Astrocyte (in vitro differentiated cells and primary cell): Measurements from ENCODE around the gene EHD4. TPM values are rescaled to one million over a fixed set of nuclear protein-coding genes. Genes with fewer than 3 reads are reported as not detected.

Experiments
- DNase-seq: peaks from one replicate; pipeline ENCODE4 v3.0.0-alpha.2; 2010; ENCODE audit warnings: low read depth
- FAIRE-seq: peaks from 2 replicates; lab custom pipeline; 2011; peaks lifted over from hg19 to GRCh38; lab: Jason Lieb, UNC
- H2AFZ ChIP-seq: 2 replicates; pipeline ENCODE4 v1.6.0; 2012; ENCODE audit warnings: low read depth, low read length, inconsistent platforms
- H3K27ac ChIP-seq: 2 replicates; pipeline ENCODE4 v1.5.1; 2011; ENCODE audit warnings: low read depth, low read length, inconsistent platforms
- H3K27me3 ChIP-seq: 2 replicates; pipeline ENCODE4 v1.6.0; 2011; ENCODE audit warnings: low read length, inconsistent platforms; ENCODE audit not compliant: insufficient read depth
- H3K36me3 ChIP-seq: 2 replicates; pipeline ENCODE4 v1.5.1; 2011; ENCODE audit warnings: low read length, inconsistent platforms; ENCODE audit not compliant: insufficient read depth
- H3K4me1 ChIP-seq: 2 replicates; pipeline ENCODE4 v1.5.1; 2011; ENCODE audit warnings: low read length, inconsistent platforms; ENCODE audit not compliant: insufficient read depth
- H3K4me2 ChIP-seq: 2 replicates; pipeline ENCODE4 v1.6.0; 2012; ENCODE audit warnings: low read length, inconsistent platforms
- H3K4me3 ChIP-seq: 2 replicates; pipeline ENCODE4 v1.5.1; 2011; ENCODE audit warnings: low read depth, mild to moderate bottlenecking, low read length, inconsistent platforms; ENCODE audit not compliant: insufficient read depth
- H3K79me2 ChIP-seq: 2 replicates; pipeline ENCODE4 v1.6.0; 2012; ENCODE audit warnings: mild to moderate bottlenecking, low read length, inconsistent platforms; ENCODE audit not compliant: insufficient read depth
- H3K9ac ChIP-seq: 2 replicates; pipeline ENCODE4 v1.6.0; 2012; ENCODE audit warnings: mild to moderate bottlenecking, low read length, inconsistent platforms
- H3K9me3 ChIP-seq: 2 replicates; pipeline ENCODE4 v1.5.1; 2012; ENCODE audit warnings: low read depth, mild to moderate bottlenecking, low read length, inconsistent platforms; ENCODE audit not compliant: insufficient read depth
- H4K20me1 ChIP-seq: 2 replicates; pipeline ENCODE4 v1.6.0; 2012; ENCODE audit warnings: low read length, inconsistent platforms; ENCODE audit not compliant: insufficient read depth
- H3K27ac Mint-ChIP-seq: one replicate; pipeline ENCODE4 v1.8.0; 2021; ENCODE audit warnings: mild to moderate bottlenecking, mixed read lengths; ENCODE audit not compliant: unreplicated experiment
- H3K27me3 Mint-ChIP-seq: one replicate; pipeline ENCODE4 v1.8.0; 2021; ENCODE audit warnings: low read depth, mixed read lengths; ENCODE audit not compliant: unreplicated experiment
- H3K36me3 Mint-ChIP-seq: one replicate; pipeline ENCODE4 v1.8.0; 2021; ENCODE audit warnings: low read depth, mixed read lengths; ENCODE audit not compliant: unreplicated experiment
- H3K4me1 Mint-ChIP-seq: one replicate; pipeline ENCODE4 v1.8.0; 2021; ENCODE audit warnings: low read depth, mixed read lengths; ENCODE audit not compliant: unreplicated experiment
- H3K4me3 Mint-ChIP-seq: one replicate; pipeline ENCODE4 v1.8.0; 2021; ENCODE audit warnings: mild to moderate bottlenecking, moderate library complexity, mixed read lengths; ENCODE audit not compliant: unreplicated experiment
- H3K9me3 Mint-ChIP-seq: one replicate; pipeline ENCODE4 v1.8.0; 2021; ENCODE audit warnings: mild to moderate bottlenecking, mixed read lengths; ENCODE audit not compliant: unreplicated experiment
- CTCF ChIP-seq: IDR thresholded peaks from 2 replicates; pipeline ENCODE4 v1.5.1; 2011; ENCODE audit warnings: low read depth, mild to moderate bottlenecking, inconsistent platforms, low read length, moderate library complexity; ENCODE audit not compliant: insufficient read depth
- EZH2 ChIP-seq: IDR thresholded peaks from 2 replicates; pipeline ENCODE4 v1.6.1; 2012; ENCODE audit warnings: mild to moderate bottlenecking, low read length, inconsistent platforms; ENCODE audit not compliant: insufficient read depth
- total RNA-seq: library from RNA; stranded (reverse); gene quantifications from 2 replicates; pipeline ENCODE4 v1.2.1, GENCODE V29; 2021

The EHD4 gene
- total RNA-seq, 1 donor from 2014 or later: 46.4 TPM

GRCh38 chr15:41873711-41874110 is 98.6 kb downstream of the EHD4 start:
- TF ChIP-seq CTCF (no peak), EZH2 (no peak)
- no peaks in the 10 kb centered on the region for H3K4me1 Mint-ChIP-seq
- Histone ChIP-seq H2AFZ (no peak overlapping the region), H3K4me3 (no peak overlapping the region), H3K79me2 (no peaks in the 10 kb centered on the region), H3K9ac (no peak overlapping the region), H3K4me2 (no peak overlapping the region), H3K27ac (no peak overlapping the region), H3K36me3 (no peaks in the 10 kb centered on the region), H3K27me3 (peaks cover 9% of the 10 kb centered on the region), H3K9me3 (no peaks in the 10 kb centered on the region), H3K4me1 (peaks cover 15% of the 10 kb centered on the region), H4K20me1 (peaks cover 13% of the 10 kb centered on the region)
- FAIRE-seq (no peak), DNase-seq (no peak)
- H3K4me3 Mint-ChIP-seq: no peak overlapping the region
- peaks cover 58% of the 10 kb centered on the region for H3K27me3 Mint-ChIP-seq
- peaks cover 4% of the 10 kb centered on the region for H3K9me3 Mint-ChIP-seq
- H3K27ac Mint-ChIP-seq: no peak overlapping the region
- H3K36me3 Mint-ChIP-seq: peaks cover 19% of the 10 kb centered on the region

- Mint-ChIP-seq H3K9me3 (peaks cover 6% of the 10 kb centered on the region), H3K36me3 (peaks cover 23% of the 10 kb centered on the region), H3K27me3 (peaks cover 53% of the 10 kb centered on the region), H3K4me3 (no peak overlapping the region), H3K27ac (no peak overlapping the region), H3K4me1 (no peaks in the 10 kb centered on the region)
- H3K36me3 ChIP-seq: no peaks in the 10 kb centered on the region
- no peak for TF ChIP-seq CTCF
- no peak for TF ChIP-seq EZH2
- H4K20me1 ChIP-seq: peaks cover 14% of the 10 kb centered on the region
- no peak overlapping the region for H2AFZ ChIP-seq
- FAIRE-seq: no peak
- no peak for DNase-seq
- H3K9ac ChIP-seq: no peak overlapping the region
- no peaks in the 10 kb centered on the region for H3K79me2 ChIP-seq
- no peaks in the 10 kb centered on the region for H3K9me3 ChIP-seq
- H3K4me1 ChIP-seq: peaks cover 15% of the 10 kb centered on the region
- no peak overlapping the region for H3K4me3 ChIP-seq
- no peak overlapping the region for H3K27ac ChIP-seq
- no peak overlapping the region for H3K4me2 ChIP-seq
- H3K27me3 ChIP-seq: peaks cover 11% of the 10 kb centered on the region
Observed at GRCh38 chr15:41872166-41872747, 100.1 kb downstream of the EHD4 start.

- no peaks in the 10 kb centered on the region for H3K36me3 ChIP-seq
Observed at GRCh38 chr15:41871175-41871905, 101.0 kb downstream of the EHD4 start.

More at GRCh38 chr15:41871175-41871905, 101.0 kb downstream of the EHD4 start:
- Mint-ChIP-seq H3K4me3 (no peak overlapping the region), H3K27me3 (peaks cover 51% of the 10 kb centered on the region), H3K9me3 (peaks cover 7% of the 10 kb centered on the region), H3K27ac (no peak overlapping the region), H3K36me3 (peaks cover 25% of the 10 kb centered on the region), H3K4me1 (no peaks in the 10 kb centered on the region)
- no peak for TF ChIP-seq EZH2
- no peak for TF ChIP-seq CTCF
- Histone ChIP-seq H3K27me3 (peaks cover 11% of the 10 kb centered on the region), H3K4me1 (peaks cover 15% of the 10 kb centered on the region), H3K79me2 (no peaks in the 10 kb centered on the region), H3K27ac (no peak overlapping the region), H3K4me2 (peak overlapping the region; percentile 47), H3K9ac (no peak overlapping the region), H2AFZ (no peak overlapping the region), H4K20me1 (peaks cover 14% of the 10 kb centered on the region), H3K4me3 (no peak overlapping the region), H3K9me3 (no peaks in the 10 kb centered on the region)
- DNase-seq (no peak), FAIRE-seq (no peak)
